HG02759 (cell line): Measurements from ENCODE around the gene CTBP2.

Source experiments
- ATAC-seq: cut with Tn5 transposase; IDR thresholded peaks from one replicate; pipeline ENCODE4 v1.9.1; 2021; ENCODE audit warnings: mild to moderate bottlenecking, moderate library complexity; ENCODE audit not compliant: unreplicated experiment

CTBP2 gene

GRCh38 chr10:124987788-124988187, 172.6 kb downstream of the CTBP2 start:
- no peak for ATAC-seq

GRCh38 chr10:124985162-124985561, 175.2 kb downstream of the CTBP2 start:
- ATAC-seq: no peak

GRCh38 chr10:124984376-124984775, 176.0 kb downstream of the CTBP2 start:
- no peak for ATAC-seq

GRCh38 chr10:124983321-124983720, 177.0 kb downstream of the CTBP2 start:
- ATAC-seq: no peak

GRCh38 chr10:124978376-124978725, 182.0 kb downstream of the CTBP2 start:
- no peak for ATAC-seq

- ATAC-seq: no peak
Observed at GRCh38 chr10:124977648-124978375, 182.6 kb downstream of the CTBP2 start.

- ATAC-seq: no peak
Observed at GRCh38 chr10:124977161-124977560, 183.2 kb downstream of the CTBP2 start.

GRCh38 chr10:124975977-124976514, 184.3 kb downstream of the CTBP2 start:
- peak; percentile 69 for ATAC-seq

- no peak for ATAC-seq
Observed at GRCh38 chr10:124974131-124974530, 186.2 kb downstream of the CTBP2 start.

- ATAC-seq: no peak
Observed at GRCh38 chr10:124972637-124973036, 187.7 kb downstream of the CTBP2 start.

- ATAC-seq: peak; percentile 41
Observed at GRCh38 chr10:124971276-124971675, 189.1 kb downstream of the CTBP2 start.

- no peak for ATAC-seq
Observed at GRCh38 chr10:124967255-124967654, 193.1 kb downstream of the CTBP2 start.

GRCh38 chr10:124966008-124966407, 194.4 kb downstream of the CTBP2 start:
- ATAC-seq: no peak

- no peak for ATAC-seq
Observed at GRCh38 chr10:124963866-124964720, 196.3 kb downstream of the CTBP2 start.

GRCh38 chr10:124962421-124962820, 197.9 kb downstream of the CTBP2 start:
- ATAC-seq: no peak

- no peak for ATAC-seq
Observed at GRCh38 chr10:124961248-124961570, 199.2 kb downstream of the CTBP2 start.

GRCh38 chr10:124959564-124959963, 200.8 kb downstream of the CTBP2 start:
- no peak for ATAC-seq

- no peak for ATAC-seq
Observed at GRCh38 chr10:124957404-124957947, 202.9 kb downstream of the CTBP2 start.

- no peak for ATAC-seq
Observed at GRCh38 chr10:124956764-124957163, 203.6 kb downstream of the CTBP2 start.

- ATAC-seq: no peak
Observed at GRCh38 chr10:124955868-124956267, 204.5 kb downstream of the CTBP2 start.

- no peak for ATAC-seq
Observed at GRCh38 chr10:124955243-124955642, 205.1 kb downstream of the CTBP2 start.

GRCh38 chr10:124953421-124953820, 206.9 kb downstream of the CTBP2 start:
- no peak for ATAC-seq
